Measurements from ENCODE around the gene BPIFB6. TPM values are rescaled to one million over a fixed set of nuclear protein-coding genes. Genes with fewer than 3 reads are reported as not detected.

Gene BPIFB6
- total RNA-seq, 1 experiment from 2014 or later = not detected

- H3K4me1 ChIP-seq (ENCODE audit: control insufficient read depth, insufficient read depth, low read length) = no peaks in the 10 kb centered on the region
- TF ChIP-seq POLR2AphosphoS5 (IDR thresholded peaks at IDR 0.05; ENCODE audit: low read depth, low read length) (no peak), SIN3A (IDR thresholded peaks at IDR 0.05; ENCODE audit: borderline replicate concordance, insufficient read depth, low read depth, low read length) (no peak), TCF7L2 (IDR thresholded peaks at IDR 0.05; ENCODE audit: low read depth, low read length) (no peak), REST (IDR thresholded peaks at IDR 0.05; ENCODE audit: insufficient read depth in 1 of 2, low read depth in 2 of 2, low read length in 1 of 2) (no peak), CTCF (IDR thresholded peaks at IDR 0.05) (peak; percentile 30; the same call in 1 of the 2 replicates)
- CTCF ChIA-PET = interaction anchor here (1.4 kb wide), 1 partner anchor 100 kb away, joined by 4 read pairs; no protein-coding TSS in a partner anchor
- peaks cover 4% of the 10 kb centered on the region; the same call in 1 of the 2 replicates for H3K9me3 ChIP-seq (ENCODE audit: control insufficient read depth, insufficient read depth, low read depth, low read length)
- no peak for DNase-seq (ENCODE audit: low read depth, low spot score)
- no peak overlapping the region for H3K27ac ChIP-seq (ENCODE audit: low read length)
- ATAC-seq = no peak
- in situ Hi-C loops (cut with HindIII; ENCODE audit: low pct_unique_long_range_greater_than_20kb, low sequenced_read_pairs) (no loop called here), intact Hi-C loops (cut with micrococcal nuclease; ENCODE audit: unreplicated experiment) (no loop called here)
- no TSS peak for BruUV-seq (replicated peaks)
- no peaks in the 10 kb centered on the region for H3K36me3 ChIP-seq (ENCODE audit: control insufficient read depth, insufficient read depth, low read length)
- POLR2A ChIA-PET = no interaction called here
- peaks cover 3% of the 10 kb centered on the region; the same call in 1 of the 2 replicates for H3K27me3 ChIP-seq (ENCODE audit: control insufficient read depth, insufficient read depth, low read length)
- H3K4me3 ChIP-seq (ENCODE audit: low read depth in 2 of 2, low read length in 2 of 2) = no peak overlapping the region
These were observed 35.6 kb upstream of the BPIFB6 start for GRCh38 chr20:32995802-32996201.

- no TSS peak for BruUV-seq (replicated peaks)
- POLR2A ChIA-PET = no interaction called here
These were observed 34.0 kb upstream of the BPIFB6 start for GRCh38 chr20:32997431-32997830.

More at GRCh38 chr20:32997431-32997830, 34.0 kb upstream of the BPIFB6 start:
- Histone ChIP-seq H3K4me1 (ENCODE audit: control insufficient read depth, insufficient read depth, low read length) (no peaks in the 10 kb centered on the region), H3K4me3 (ENCODE audit: low read depth in 2 of 2, low read length in 2 of 2) (no peak overlapping the region), H3K36me3 (ENCODE audit: control insufficient read depth, insufficient read depth, low read length) (no peaks in the 10 kb centered on the region), H3K9me3 (ENCODE audit: control insufficient read depth, insufficient read depth, low read depth, low read length) (peaks cover 4% of the 10 kb centered on the region; the same call in 1 of the 2 replicates), H3K27ac (ENCODE audit: low read length) (no peak overlapping the region), H3K27me3 (ENCODE audit: control insufficient read depth, insufficient read depth, low read length) (peaks cover 3% of the 10 kb centered on the region; the same call in 1 of the 2 replicates)
- CTCF ChIA-PET = no interaction called here
- in situ Hi-C loops (cut with HindIII; ENCODE audit: low pct_unique_long_range_greater_than_20kb, low sequenced_read_pairs) = no loop called here
- no peak for DNase-seq (ENCODE audit: low read depth, low spot score)
- TF ChIP-seq POLR2AphosphoS5 (IDR thresholded peaks at IDR 0.05; ENCODE audit: low read depth, low read length) (no peak), CTCF (IDR thresholded peaks at IDR 0.05) (no peak), TCF7L2 (IDR thresholded peaks at IDR 0.05; ENCODE audit: low read depth, low read length) (no peak), REST (IDR thresholded peaks at IDR 0.05; ENCODE audit: insufficient read depth in 1 of 2, low read depth in 2 of 2, low read length in 1 of 2) (no peak), SIN3A (IDR thresholded peaks at IDR 0.05; ENCODE audit: borderline replicate concordance, insufficient read depth, low read depth, low read length) (no peak)
- ATAC-seq = no peak
- intact Hi-C loops (cut with micrococcal nuclease; ENCODE audit: unreplicated experiment) = no loop called here

All from Panc1 (cell line).